Measurements from ENCODE around the gene NR2F1-AS1. TPM values are rescaled to one million over a fixed set of nuclear protein-coding genes. Genes with fewer than 3 reads are reported as not detected.
"Not testable (repeated sequence)": the region's sequence is repeated elsewhere in the genome, so short reads cannot be mapped to it uniquely, and the experiment has no call there.

NR2F1-AS1 gene
- total RNA-seq, 4 donors from 2014 or later, result 0.35 to 9.1 (median 3.2) TPM

DNA sequence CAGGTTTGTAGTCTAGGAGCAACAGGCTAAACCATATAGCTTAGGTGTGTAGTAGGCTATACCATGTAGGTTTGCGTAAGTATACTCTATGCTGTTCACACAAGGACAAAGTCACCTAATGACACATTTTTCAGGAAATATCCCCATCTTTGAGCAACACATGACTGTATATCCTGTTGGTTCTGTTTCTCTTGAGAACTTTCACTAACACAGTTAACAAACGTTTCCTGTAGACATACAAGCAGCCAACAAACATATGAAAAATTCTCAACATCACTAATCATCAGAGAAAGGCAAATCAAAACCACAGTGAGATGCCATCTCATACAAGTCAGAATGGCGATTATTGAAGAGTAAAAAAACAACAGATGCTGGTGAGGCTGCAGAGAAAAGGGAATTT lies 68.2 kb downstream of the NR2F1-AS1 start:
- no peaks in the 10 kb centered on the region for H3K36me3 ChIP-seq
- DNase-seq, result no peak

DNA sequence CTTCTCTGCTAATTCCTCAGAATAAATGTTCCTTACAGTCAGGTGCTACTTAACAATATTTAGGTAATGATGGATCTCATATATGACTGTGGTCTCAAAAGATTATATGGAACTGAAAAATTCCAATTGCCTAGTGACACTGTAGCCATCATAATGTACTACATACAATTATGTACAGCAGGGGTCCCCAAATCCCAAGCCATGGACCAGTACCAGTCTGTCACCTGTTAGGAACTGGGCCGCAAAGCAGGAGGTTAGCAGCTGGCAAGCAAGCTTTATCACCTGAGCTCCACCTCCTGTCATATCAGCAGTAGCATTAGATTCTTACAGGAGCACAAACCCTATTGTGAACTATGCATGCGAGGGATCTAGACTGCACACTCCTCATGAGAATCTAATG lies 69.6 kb downstream of the NR2F1-AS1 start:
- no peak for DNase-seq
- H3K36me3 ChIP-seq, result no peaks in the 10 kb centered on the region

More for the DNA sequence above, 68.2 kb downstream of the NR2F1-AS1 start:
- Histone ChIP-seq H3K4me3 (no peak overlapping the region), H3K4me1 (no peaks in the 10 kb centered on the region), H3K27me3 (no peaks in the 10 kb centered on the region), H3K27ac (no peak overlapping the region), H3K9me3 (no peaks in the 10 kb centered on the region)
- TF ChIP-seq, protein P1, sequence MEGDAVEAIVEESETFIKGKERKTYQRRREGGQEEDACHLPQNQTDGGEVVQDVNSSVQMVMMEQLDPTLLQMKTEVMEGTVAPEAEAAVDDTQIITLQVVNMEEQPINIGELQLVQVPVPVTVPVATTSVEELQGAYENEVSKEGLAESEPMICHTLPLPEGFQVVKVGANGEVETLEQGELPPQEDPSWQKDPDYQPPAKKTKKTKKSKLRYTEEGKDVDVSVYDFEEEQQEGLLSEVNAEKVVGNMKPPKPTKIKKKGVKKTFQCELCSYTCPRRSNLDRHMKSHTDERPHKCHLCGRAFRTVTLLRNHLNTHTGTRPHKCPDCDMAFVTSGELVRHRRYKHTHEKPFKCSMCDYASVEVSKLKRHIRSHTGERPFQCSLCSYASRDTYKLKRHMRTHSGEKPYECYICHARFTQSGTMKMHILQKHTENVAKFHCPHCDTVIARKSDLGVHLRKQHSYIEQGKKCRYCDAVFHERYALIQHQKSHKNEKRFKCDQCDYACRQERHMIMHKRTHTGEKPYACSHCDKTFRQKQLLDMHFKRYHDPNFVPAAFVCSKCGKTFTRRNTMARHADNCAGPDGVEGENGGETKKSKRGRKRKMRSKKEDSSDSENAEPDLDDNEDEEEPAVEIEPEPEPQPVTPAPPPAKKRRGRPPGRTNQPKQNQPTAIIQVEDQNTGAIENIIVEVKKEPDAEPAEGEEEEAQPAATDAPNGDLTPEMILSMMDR (IDR thresholded peaks at IDR 0.05), result no peak
- no peak for TF ChIP-seq POLR2A (IDR thresholded peaks at IDR 0.05)

DNA sequence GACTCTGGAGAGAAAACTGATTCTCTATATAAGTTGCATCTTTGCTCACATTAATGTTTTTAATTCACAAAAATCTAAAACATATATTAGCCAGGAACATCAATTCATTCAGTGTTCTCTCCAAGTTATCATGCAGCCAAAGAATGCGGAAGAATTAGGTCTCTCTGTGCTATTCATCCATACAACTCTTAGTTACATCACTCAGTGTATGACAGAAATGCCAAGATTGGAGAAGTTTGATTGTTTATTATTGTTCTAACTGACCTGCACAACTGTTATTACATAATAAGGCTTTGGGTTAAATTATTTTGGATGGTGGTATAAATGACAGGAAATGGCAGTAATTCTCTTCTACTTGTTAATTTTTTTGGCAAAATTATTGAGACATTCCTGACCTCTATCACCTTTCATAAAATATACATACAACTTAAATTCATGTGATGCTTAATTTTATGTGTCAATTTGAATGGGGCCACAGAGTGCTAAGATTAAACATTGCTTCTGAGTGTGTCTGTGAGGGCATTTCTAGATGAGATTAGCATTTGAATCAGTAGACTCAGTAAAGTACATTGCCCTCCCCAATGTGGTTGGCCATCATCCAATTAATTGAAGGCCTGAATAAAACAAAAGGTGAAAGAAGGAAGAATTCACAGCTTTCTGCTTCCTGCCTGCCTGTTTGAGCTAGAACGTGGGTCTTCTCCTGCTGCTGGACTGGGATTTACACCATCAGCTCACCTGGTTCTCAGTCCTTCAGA lies 70.2 kb downstream of the NR2F1-AS1 start:
- TF ChIP-seq, protein P1 (IDR thresholded peaks at IDR 0.05), result no peak
- no peak for TF ChIP-seq POLR2A (IDR thresholded peaks at IDR 0.05)
- Histone ChIP-seq H3K9me3 (no peaks in the 10 kb centered on the region), H3K4me3 (no peak overlapping the region), H3K27me3 (no peaks in the 10 kb centered on the region), H3K27ac (no peak overlapping the region), H3K36me3 (no peaks in the 10 kb centered on the region), H3K4me1 (no peaks in the 10 kb centered on the region)
- DNase-seq, result no peak

More for the DNA sequence above, 69.6 kb downstream of the NR2F1-AS1 start:
- Histone ChIP-seq H3K4me1 (no peaks in the 10 kb centered on the region), H3K27ac (no peak overlapping the region), H3K4me3 (no peak overlapping the region), H3K27me3 (no peaks in the 10 kb centered on the region), H3K9me3 (no peaks in the 10 kb centered on the region)
- no peak for TF ChIP-seq POLR2A (IDR thresholded peaks at IDR 0.05)
- TF ChIP-seq, protein P1 (IDR thresholded peaks at IDR 0.05), result no peak

DNA sequence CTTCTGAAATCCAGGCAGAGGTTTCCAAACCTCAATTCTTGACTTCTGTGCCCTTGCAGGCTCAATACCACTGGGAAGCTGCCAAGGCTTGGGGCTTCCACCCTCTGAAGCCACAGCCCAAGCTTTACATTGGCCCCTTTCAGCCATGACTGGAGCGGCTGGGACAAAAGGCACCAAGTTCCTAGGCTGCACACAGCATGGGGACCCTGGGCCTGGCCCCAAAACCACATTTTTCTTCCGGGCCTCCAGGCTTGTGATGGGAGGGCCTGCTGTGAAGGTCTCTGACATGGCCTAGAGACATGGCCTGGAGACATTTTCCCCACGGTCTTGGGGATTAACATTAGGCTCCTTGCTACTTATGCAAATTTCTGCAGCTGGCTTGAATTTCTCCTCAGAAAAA lies 75.5 kb downstream of the NR2F1-AS1 start:
- not testable (repeated sequence) for H3K9me3 ChIP-seq, H3K4me3 ChIP-seq, DNase-seq, H3K4me1 ChIP-seq, H3K27me3 ChIP-seq, H3K27ac ChIP-seq, H3K36me3 ChIP-seq

DNA sequence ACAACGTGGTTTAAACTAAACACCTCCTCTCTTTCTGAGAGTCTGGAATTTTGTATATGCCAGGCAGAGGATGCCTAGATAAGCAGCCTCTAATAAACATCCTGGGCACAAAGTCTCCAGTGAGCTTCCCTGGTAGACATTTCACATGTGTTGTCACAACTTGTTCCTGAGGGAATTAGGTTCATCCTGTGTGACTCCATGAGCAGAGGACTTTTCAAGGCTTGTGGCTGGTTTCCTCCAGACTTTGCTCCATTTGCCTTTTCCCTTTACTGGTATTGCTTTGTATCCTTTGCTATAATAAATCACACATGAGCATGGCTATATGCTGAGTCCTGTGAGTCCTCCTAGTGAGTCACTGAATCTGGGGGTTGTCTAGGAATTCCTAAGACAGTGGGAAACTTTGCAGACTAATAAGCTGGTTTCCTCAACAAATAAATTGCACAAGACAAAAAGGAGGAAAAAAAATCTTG lies 77.4 kb downstream of the NR2F1-AS1 start:
- TF ChIP-seq POLR2A (IDR thresholded peaks at IDR 0.05), result no peak
- TF ChIP-seq, protein P1 (IDR thresholded peaks at IDR 0.05), result no peak
- no peaks in the 10 kb centered on the region for H3K27me3 ChIP-seq
- H3K4me1 ChIP-seq, result no peaks in the 10 kb centered on the region
- H3K9me3 ChIP-seq, result no peaks in the 10 kb centered on the region
- DNase-seq, result no peak
- no peak overlapping the region for H3K27ac ChIP-seq
- H3K36me3 ChIP-seq, result no peaks in the 10 kb centered on the region
- no peak overlapping the region for H3K4me3 ChIP-seq

DNA sequence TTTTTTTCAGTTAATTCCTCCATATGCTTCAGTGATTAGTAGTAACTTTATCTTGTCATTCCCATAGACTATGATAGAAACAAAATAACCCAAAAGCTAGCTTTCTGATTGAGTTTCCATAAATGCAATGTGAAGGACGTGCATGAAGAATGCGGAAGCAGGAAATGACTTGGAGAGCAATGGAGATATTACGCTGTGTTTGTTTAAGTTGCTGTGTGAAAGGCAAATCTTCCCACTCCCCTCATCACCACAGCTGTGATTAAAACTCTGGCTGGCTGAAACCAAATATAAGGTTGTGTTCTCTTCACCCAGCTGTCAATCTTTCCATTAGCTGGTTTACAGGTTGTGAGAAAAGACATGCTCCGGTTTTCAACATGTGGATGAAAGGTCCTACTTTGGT lies 83.9 kb downstream of the NR2F1-AS1 start:
- Histone ChIP-seq H3K9me3 (no peaks in the 10 kb centered on the region), H3K4me1 (no peaks in the 10 kb centered on the region), H3K36me3 (no peaks in the 10 kb centered on the region), H3K27ac (no peak overlapping the region), H3K27me3 (no peaks in the 10 kb centered on the region), H3K4me3 (no peak overlapping the region)
- DNase-seq, result no peak
- TF ChIP-seq, protein P1 (IDR thresholded peaks at IDR 0.05), result no peak
- TF ChIP-seq POLR2A (IDR thresholded peaks at IDR 0.05), result no peak
